ENCODE data around the gene RASGEF1B. TPM values are rescaled to one million over a fixed set of nuclear protein-coding genes. Genes with fewer than 3 reads are reported as not detected.
A peak's percentile ranks its signal among the peaks of the same experiment; 100 is the strongest.

The RASGEF1B gene
- not detected for polyA plus RNA-seq (2012; ENCODE audit: insufficient read depth, insufficient read length, low read depth)

GRCh38 chr4:81471588-81472280, at the start of gene RASGEF1B:
Gene RASGEF1B (minus strand): TSS chr4:81471907. CDS start chr4:81459508, 12,399 bp downstream.
- H3K4me3 ChIP-seq (ENCODE audit: low read depth, low read length) = peak within 1 kb of the TSS; percentile 67
- DNase-seq = peak; percentile 85
- H3K27me3 ChIP-seq = peaks cover 38% of the 10 kb centered on the region
- TF ChIP-seq CTCF (IDR thresholded peaks at IDR 0.05; ENCODE audit: low read depth, low read length) = no peak
- H3K4me1 ChIP-seq = no peaks in the 10 kb centered on the region
- no peaks in the 10 kb centered on the region for H3K9me3 ChIP-seq
- H3K36me3 ChIP-seq = no peaks in the 10 kb centered on the region

- H3K9me3 ChIP-seq = no peaks in the 10 kb centered on the region
- no peaks in the 10 kb centered on the region for H3K4me1 ChIP-seq
- no peak for TF ChIP-seq CTCF (IDR thresholded peaks at IDR 0.05; ENCODE audit: low read depth, low read length)
- no peaks in the 10 kb centered on the region for H3K36me3 ChIP-seq
- no peaks in the 10 kb centered on the region for H3K27me3 ChIP-seq
- H3K4me3 ChIP-seq (ENCODE audit: low read depth, low read length) = no peak overlapping the region
- DNase-seq = no peak
Observed at GRCh38 chr4:81519856-81520255, 48.1 kb upstream of the RASGEF1B start.

DNA sequence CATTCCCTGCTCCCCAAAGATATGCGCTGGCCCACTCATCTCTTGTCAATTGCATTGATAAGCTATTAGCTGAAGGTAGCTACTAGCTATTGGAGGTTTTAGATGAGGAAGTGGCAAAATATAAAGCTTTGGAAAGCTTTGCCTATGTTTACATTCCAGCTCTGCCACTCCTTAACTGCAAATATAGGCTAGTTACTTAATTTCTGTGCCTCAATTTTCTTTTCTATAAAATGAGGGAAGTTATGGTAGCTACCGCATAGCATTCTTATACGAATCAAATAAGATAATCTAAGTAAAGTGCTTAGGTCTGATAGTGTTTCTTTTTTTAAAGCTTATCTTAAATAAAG, 47.7 kb upstream of the RASGEF1B start:
- Histone ChIP-seq H3K27me3 (no peaks in the 10 kb centered on the region), H3K9me3 (no peaks in the 10 kb centered on the region), H3K4me3 (ENCODE audit: low read depth, low read length) (no peak overlapping the region), H3K36me3 (no peaks in the 10 kb centered on the region), H3K4me1 (no peaks in the 10 kb centered on the region)
- TF ChIP-seq CTCF (IDR thresholded peaks at IDR 0.05; ENCODE audit: low read depth, low read length) = no peak
- DNase-seq = no peak

DNA sequence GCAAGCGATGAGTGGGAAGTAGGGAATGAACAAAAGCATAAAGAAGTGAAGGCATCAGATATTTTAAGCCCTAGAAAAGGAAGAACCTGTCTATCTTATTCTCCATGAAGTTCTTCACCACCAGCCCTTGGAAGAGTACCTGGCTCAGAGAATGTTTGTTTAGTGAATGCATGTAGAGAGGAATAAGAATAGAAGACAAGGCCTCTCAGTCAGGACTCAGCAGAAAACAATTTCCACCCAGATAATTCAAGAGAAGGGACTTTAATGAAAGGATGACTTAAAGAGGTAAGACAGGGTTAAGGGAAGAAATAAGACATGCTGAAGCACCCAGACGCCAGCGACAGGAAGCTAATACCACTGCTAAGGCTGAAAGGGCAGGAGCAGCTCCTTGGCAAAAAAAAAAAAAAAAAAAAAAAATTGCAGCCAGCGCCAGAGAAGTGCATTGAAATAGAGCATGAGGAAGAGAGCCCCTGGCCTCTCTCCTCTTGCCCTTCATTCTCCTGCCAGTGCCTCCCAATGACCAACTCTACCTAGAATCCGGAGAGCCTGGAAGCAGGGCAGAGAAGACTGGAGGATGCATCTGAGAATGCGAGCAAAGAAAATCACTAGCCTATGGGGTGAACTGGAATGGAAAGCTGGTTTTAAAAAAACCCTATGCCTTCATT, 47.2 kb upstream of the RASGEF1B start:
- TF ChIP-seq CTCF (IDR thresholded peaks at IDR 0.05; ENCODE audit: low read depth, low read length) = no peak
- DNase-seq = no peak
- Histone ChIP-seq H3K9me3 (no peaks in the 10 kb centered on the region), H3K27me3 (no peaks in the 10 kb centered on the region), H3K4me3 (ENCODE audit: low read depth, low read length) (no peak overlapping the region), H3K4me1 (no peaks in the 10 kb centered on the region), H3K36me3 (no peaks in the 10 kb centered on the region)

DNA sequence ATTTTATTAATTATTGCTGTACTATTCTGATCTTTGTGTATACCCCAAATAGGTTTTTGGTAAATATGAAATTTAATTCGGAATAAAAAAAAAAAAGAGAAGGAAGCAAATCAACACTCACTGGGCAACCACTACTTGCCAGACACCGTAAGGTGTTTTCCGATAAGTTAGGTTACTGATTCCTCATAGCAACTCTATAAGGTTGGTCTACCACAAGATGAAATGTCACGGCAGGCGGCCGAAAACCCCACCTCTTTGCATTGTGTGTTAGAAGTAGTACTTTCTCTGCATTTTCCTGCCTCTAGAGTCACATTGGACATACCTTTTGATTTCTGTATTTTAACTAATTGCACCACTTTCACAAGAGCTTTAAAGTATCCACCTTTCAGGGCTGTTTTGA, 44.5 kb upstream of the RASGEF1B start:
- Histone ChIP-seq H3K4me3 (ENCODE audit: low read depth, low read length) (no peak overlapping the region), H3K36me3 (no peaks in the 10 kb centered on the region), H3K9me3 (no peaks in the 10 kb centered on the region), H3K27me3 (no peaks in the 10 kb centered on the region), H3K4me1 (no peaks in the 10 kb centered on the region)
- DNase-seq = no peak
- TF ChIP-seq CTCF (IDR thresholded peaks at IDR 0.05; ENCODE audit: low read depth, low read length) = no peak
